ENCODE results near the gene CYGB. TPM values are rescaled to one million over a fixed set of nuclear protein-coding genes. Genes with fewer than 3 reads are reported as not detected.

CYGB gene
- polyA plus RNA-seq, 1 of the 3 experiments (the other 2 are of a cell fraction): 1.7 TPM

DNA sequence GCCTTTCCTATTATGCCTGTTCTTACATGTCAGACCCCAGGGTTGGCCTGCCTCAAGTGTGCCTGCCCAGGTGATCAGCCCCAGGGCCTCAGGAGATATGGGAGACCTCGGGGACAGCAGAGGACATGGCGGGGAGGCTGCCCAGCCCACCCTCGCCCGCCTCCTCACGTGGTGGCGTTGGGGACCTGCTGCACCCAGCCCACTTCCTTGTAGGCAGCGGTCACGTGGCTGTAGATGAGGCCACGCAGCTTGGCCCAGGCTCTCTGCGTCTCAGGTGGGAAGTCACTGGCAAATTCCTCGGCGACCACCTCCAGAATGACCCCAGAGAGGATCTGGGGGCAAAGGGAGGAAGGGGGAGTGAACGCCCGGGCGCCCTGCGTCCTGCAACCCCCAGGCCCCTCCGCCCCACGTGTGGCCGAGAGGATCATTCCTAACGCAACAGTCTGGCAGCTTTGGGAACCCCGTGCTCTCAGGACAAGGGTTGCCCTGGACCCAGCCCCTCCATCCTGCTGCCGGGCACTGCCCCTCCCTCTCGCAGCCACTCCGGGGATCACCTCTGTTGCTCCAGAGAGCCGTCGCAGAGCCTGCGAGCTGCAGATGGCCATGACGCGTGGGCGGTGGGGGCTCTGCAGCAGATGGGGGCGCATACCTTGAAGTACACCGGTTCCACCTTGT is 6.6 kb downstream of the CYGB start:
- POLR2A ChIA-PET: interaction anchor here (1.2 to 11.2 kb wide), 3 partner anchors 9 to 26 kb away, joined by 6 to 245 read pairs (median 34); partner anchors contain the start of gene PRCD
- no peaks in the 10 kb centered on the region for H3K9me2 ChIP-seq
- peaks cover 13 to 73% of the 10 kb centered on the region in 2 experiments; a peak in 3 of 4 replicates for H3K4me1 ChIP-seq (ENCODE audit: control insufficient read depth in 1 of 2, insufficient read depth in 2 of 2, low read depth in 1 of 2, low read length in 1 of 2)
- no peak for TF ChIP-seq RFX5 (IDR thresholded peaks at IDR 0.05; ENCODE audit: low read length)
- no peak for TF ChIP-seq SIN3A (IDR thresholded peaks at IDR 0.05; ENCODE audit: borderline replicate concordance, low read depth, low read length)
- no peak for TF ChIP-seq EZH2phosphoT487 (IDR thresholded peaks at IDR 0.05; ENCODE audit: borderline replicate concordance, low read depth)
- TF ChIP-seq RXRA (IDR thresholded peaks at IDR 0.05; ENCODE audit: borderline replicate concordance, low read depth): no peak
- TF ChIP-seq, protein P1, sequence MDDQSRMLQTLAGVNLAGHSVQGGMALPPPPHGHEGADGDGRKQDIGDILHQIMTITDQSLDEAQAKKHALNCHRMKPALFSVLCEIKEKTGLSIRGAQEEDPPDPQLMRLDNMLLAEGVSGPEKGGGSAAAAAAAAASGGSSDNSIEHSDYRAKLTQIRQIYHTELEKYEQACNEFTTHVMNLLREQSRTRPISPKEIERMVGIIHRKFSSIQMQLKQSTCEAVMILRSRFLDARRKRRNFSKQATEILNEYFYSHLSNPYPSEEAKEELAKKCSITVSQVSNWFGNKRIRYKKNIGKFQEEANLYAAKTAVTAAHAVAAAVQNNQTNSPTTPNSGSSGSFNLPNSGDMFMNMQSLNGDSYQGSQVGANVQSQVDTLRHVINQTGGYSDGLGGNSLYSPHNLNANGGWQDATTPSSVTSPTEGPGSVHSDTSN (IDR thresholded peaks at IDR 0.05): no peak
- no peaks in the 10 kb centered on the region for H3K36me3 ChIP-seq (replicated peaks in 1 of 2; ENCODE audit: control insufficient read depth in 1 of 2, insufficient read depth in 2 of 2, low read length in 1 of 2)
- peak; percentile 39 for DNase-seq
- CTCF ChIA-PET: interaction anchor here (0.8 to 12.4 kb wide), 7 partner anchors 8 to 93 kb away, joined by 3 to 309 read pairs (median 13); partner anchors contain the start of genes CYGB and PRCD
- no peaks in the 10 kb centered on the region for H3K9me3 ChIP-seq
- H2AFZ ChIP-seq (ENCODE audit: low read depth): no peak overlapping the region
- H3K27me3 ChIP-seq (ENCODE audit: insufficient read depth): peaks cover 8% of the 10 kb centered on the region; the same call in 1 of the 2 replicates
- WGBS (ENCODE audit: low lambda C conversion rate): 94% methylated on average over 22 of the region's 32 CpGs
- no peak overlapping the region for H3K9ac ChIP-seq
- H3K4me2 ChIP-seq: no peak overlapping the region
- H3K4me3 ChIP-seq (ENCODE audit: low read depth in 2 of 2, low read length in 1 of 2): no peak overlapping the region
- peaks cover 7% of the 10 kb centered on the region for H3F3A ChIP-seq (replicated peaks; ENCODE audit: insufficient read depth)
- H3K79me2 ChIP-seq (ENCODE audit: insufficient read depth): no peaks in the 10 kb centered on the region
- no peaks in the 10 kb centered on the region for H4K20me1 ChIP-seq (ENCODE audit: insufficient read depth)
- H3K27ac ChIP-seq (ENCODE audit: low read depth in 2 of 2, low read length in 1 of 2): peak overlapping the region in 1 of 2 experiments; percentile 89; a peak in 2 of 4 replicates

DNA sequence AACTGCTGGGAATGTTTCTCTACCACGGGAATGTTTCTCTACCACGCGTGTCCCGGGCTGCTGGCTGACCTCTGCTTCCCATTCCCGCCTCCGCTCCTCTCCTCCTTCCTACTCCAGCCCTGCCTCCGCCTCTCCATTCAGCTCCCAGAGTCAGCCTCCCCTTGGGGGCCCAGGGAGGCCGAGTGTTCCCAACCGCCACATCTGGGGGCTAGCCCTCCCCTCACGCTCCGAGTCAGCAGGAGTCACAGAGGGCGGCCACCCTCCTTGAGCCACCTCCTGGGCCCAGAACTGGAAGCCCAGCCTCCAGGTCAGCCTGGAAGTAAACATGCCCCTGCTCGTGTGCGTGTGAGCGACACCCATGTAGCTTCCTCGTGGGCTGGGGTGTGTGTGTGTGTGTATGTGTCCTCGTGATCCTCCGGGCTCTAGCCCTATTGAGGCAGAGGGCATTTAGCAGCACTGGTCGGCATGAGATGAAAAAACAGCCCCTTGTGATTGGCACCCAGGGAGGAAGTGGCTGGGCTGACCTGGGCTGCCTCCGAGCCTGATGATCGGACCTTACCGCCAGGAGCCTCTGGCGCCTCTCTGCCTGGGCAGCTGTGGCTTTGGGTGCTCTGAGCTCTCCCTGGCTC is 7.3 kb downstream of the CYGB start:
- Histone ChIP-seq H3F3A (replicated peaks; ENCODE audit: insufficient read depth) (peaks cover 10% of the 10 kb centered on the region), H3K4me1 (ENCODE audit: control insufficient read depth in 1 of 2, insufficient read depth in 2 of 2, low read depth in 1 of 2, low read length in 1 of 2) (peaks cover 13 to 66% of the 10 kb centered on the region in 2 experiments; a peak in 3 of 4 replicates), H3K4me3 (ENCODE audit: low read depth in 2 of 2, low read length in 1 of 2) (no peak overlapping the region), H3K79me2 (ENCODE audit: insufficient read depth) (no peaks in the 10 kb centered on the region), H3K9ac (no peak overlapping the region), H3K27ac (ENCODE audit: low read depth in 2 of 2, low read length in 1 of 2) (peak overlapping the region in 1 of 2 experiments; percentile 89; a peak in 3 of 4 replicates), H3K27me3 (ENCODE audit: insufficient read depth) (0 out of 2 replicates have a peak, but pooled peaks cover 6% of the 10 kb centered on the region), H3K4me2 (peak overlapping the region; percentile 46; the same call in 1 of the 2 replicates), H4K20me1 (ENCODE audit: insufficient read depth) (no peaks in the 10 kb centered on the region), H3K9me3 (no peaks in the 10 kb centered on the region), H3K36me3 (replicated peaks in 1 of 2; ENCODE audit: control insufficient read depth in 1 of 2, insufficient read depth in 2 of 2, low read length in 1 of 2) (no peaks in the 10 kb centered on the region), H2AFZ (ENCODE audit: low read depth) (peak overlapping the region; percentile 57; the same call in 1 of the 2 replicates), H3K9me2 (no peaks in the 10 kb centered on the region)
- ChIA-PET POLR2A (interaction anchor here (2.9 to 11.2 kb wide), 2 partner anchors 10 to 15 kb away, joined by 34 to 245 read pairs; partner anchors contain the start of gene PRCD), CTCF (interaction anchor here (0.8 to 12.4 kb wide), 14 partner anchors 9 to 187 kb away, joined by 3 to 309 read pairs (median 6); partner anchors contain the start of genes CYGB, PRCD, SPHK1 and ST6GALNAC2)
- DNase-seq: peak; percentile 64
- TF ChIP-seq FOXM1 (IDR thresholded peaks at IDR 0.05; ENCODE audit: low read depth) (no peak), NFIC (IDR thresholded peaks at IDR 0.05; ENCODE audit: borderline replicate concordance) (no peak), RFX5 (IDR thresholded peaks at IDR 0.05; ENCODE audit: low read length) (no peak), RAD21 (IDR thresholded peaks at IDR 0.05; ENCODE audit: low read length) (no peak), TCF12 (IDR thresholded peaks at IDR 0.05) (no peak), NRF1 (IDR thresholded peaks at IDR 0.05; ENCODE audit: low read depth, low read length) (no peak), SMC3 (IDR thresholded peaks at IDR 0.05; ENCODE audit: low read depth, low read length) (no peak), FOSL2 (IDR thresholded peaks at IDR 0.05; ENCODE audit: borderline replicate concordance, low read depth) (no peak)
- TF ChIP-seq, protein P1 (IDR thresholded peaks at IDR 0.05): no peak
- TF ChIP-seq, protein P2, sequence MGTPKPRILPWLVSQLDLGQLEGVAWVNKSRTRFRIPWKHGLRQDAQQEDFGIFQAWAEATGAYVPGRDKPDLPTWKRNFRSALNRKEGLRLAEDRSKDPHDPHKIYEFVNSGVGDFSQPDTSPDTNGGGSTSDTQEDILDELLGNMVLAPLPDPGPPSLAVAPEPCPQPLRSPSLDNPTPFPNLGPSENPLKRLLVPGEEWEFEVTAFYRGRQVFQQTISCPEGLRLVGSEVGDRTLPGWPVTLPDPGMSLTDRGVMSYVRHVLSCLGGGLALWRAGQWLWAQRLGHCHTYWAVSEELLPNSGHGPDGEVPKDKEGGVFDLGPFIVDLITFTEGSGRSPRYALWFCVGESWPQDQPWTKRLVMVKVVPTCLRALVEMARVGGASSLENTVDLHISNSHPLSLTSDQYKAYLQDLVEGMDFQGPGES (IDR thresholded peaks at IDR 0.05; ENCODE audit: low read depth, low read length): no peak
- TF ChIP-seq, protein P3, sequence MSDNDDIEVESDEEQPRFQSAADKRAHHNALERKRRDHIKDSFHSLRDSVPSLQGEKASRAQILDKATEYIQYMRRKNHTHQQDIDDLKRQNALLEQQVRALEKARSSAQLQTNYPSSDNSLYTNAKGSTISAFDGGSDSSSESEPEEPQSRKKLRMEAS (IDR thresholded peaks at IDR 0.05; ENCODE audit: low read depth): no peak
- 81% methylated on average over 23 of the region's 23 CpGs for WGBS (ENCODE audit: low lambda C conversion rate)

All from SK-N-SH (cell line).